Measurements from ENCODE around the gene ATP2A2.

GRCh38 chr12:110280392-110280778, 662 bp upstream of the ATP2A2 start:
- TF ChIP-seq CTCF (IDR thresholded peaks at IDR 0.05) (no peak), EZH2 (IDR thresholded peaks at IDR 0.05) (peak; percentile 17), EZH2phosphoT487 (IDR thresholded peaks at IDR 0.05) (no peak)

All from neural progenitor cell (in vitro differentiated cells).